Spleen (tissue), 7 donors: ENCODE measurements around the gene LDHAL6A.
"Not testable (repeated sequence)": the region's sequence is repeated elsewhere in the genome, so short reads cannot be mapped to it uniquely, and the experiment has no call there.

ENCODE experiments used
- CTCF ChIP-seq, 11 experiments: fragments of 200-600 bp in 7 of 11; fragments of 450-650 bp in 4 of 11; sonication (generic) in 4 of 11; IDR thresholded peaks in 8 of 11; conservative IDR thresholded peaks in 3 of 11; 1 replicate in 7 of 11; 2 replicates in 4 of 11; pipeline versions ENCODE4 v1.4.0 to v1.8.0; 2016 to 2021; ENCODE audit warnings: antibody characterized with exemption in 11 of 11, inconsistent platforms in 4 of 11, mild to moderate bottlenecking in 1 of 11
- POLR2A ChIP-seq, 3 donors: fragments of 450-650 bp; IDR thresholded peaks; one replicate each; pipeline ENCODE4 v1.5.1; 2017; ENCODE audit warnings: antibody characterized with exemption in 3 of 3, mild to moderate bottlenecking in 1 of 3
- POLR2AphosphoS5 ChIP-seq, 3 donors: sonication (generic); formaldehyde crosslinking; IDR thresholded peaks; one replicate each; pipeline ENCODE4 v1.5.1; 2017; ENCODE audit warnings: antibody characterized with exemption in 3 of 3
- donor health status: DM: no; HTN: no; CAD: no; lungs with moderate emphysema.
- donor health status: DM: no; HTN: no; CAD: no.
- donor health status: DM: no; HTN: no; CAD: no.

- not testable (repeated sequence) for TF ChIP-seq CTCF (IDR thresholded peaks at IDR 0.05 in 8 of 11, conservative IDR thresholded peaks at IDR 0.05 in 3 of 11); POLR2A (IDR thresholded peaks at IDR 0.05)
- peak in 1 of 3 donors; percentile 8 for TF ChIP-seq POLR2AphosphoS5 (IDR thresholded peaks at IDR 0.05)
Measured at GRCh38 chr11:18407400-18407799, 48.3 kb upstream of the LDHAL6A start.
